ENCODE data around the gene SCMH1. TPM values are rescaled to one million over a fixed set of nuclear protein-coding genes. Genes with fewer than 3 reads are reported as not detected.

SCMH1 gene
- total RNA-seq, 1 experiment from 2014 or later = 28.0 TPM

DNA sequence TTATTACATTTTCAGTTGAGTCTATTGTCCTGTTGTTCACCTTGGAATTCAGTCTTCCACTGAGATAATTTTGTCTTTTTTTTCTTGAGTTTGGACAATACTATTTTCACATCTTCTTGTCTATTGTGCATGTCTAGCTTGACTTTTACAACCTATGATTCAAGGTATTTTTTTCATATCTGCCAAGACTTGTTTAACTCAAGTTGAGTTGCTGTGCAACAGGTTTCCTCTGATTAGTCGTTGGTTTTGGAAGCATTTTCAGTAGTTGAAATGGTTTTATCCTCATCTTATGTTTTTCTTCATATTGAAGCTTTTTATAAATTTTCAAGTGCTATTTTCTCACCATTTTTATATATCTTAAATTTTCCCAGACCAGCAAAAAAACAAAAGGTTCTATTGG is 103.6 kb downstream of the SCMH1 start:
- RAD21 ChIA-PET (ENCODE audit: low non-redundant PET in 1 of 2, low total read pairs in 2 of 2, uncharacterized antibody in 2 of 2, unreplicated experiment in 2 of 2) = no interaction called here
- CTCF ChIA-PET = no interaction called here
- TF ChIP-seq POLR2A (IDR thresholded peaks at IDR 0.05; ENCODE audit: borderline replicate concordance, extremely low read depth, insufficient read depth, insufficient read length) = no peak
- no peak for TF ChIP-seq CEBPB (IDR thresholded peaks at IDR 0.05; ENCODE audit: low read depth)
- TF ChIP-seq YY1 (IDR thresholded peaks at IDR 0.05; ENCODE audit: extremely low read depth, insufficient replicate concordance, low read depth, low read length) = no peak
- TF ChIP-seq POLR2AphosphoS5 (IDR thresholded peaks at IDR 0.05; ENCODE audit: low read depth, low read length) = no peak
- TF ChIP-seq JUND (IDR thresholded peaks at IDR 0.05) = no peak
- TF ChIP-seq EZH2 (IDR thresholded peaks at IDR 0.05) = no peak
- TF ChIP-seq ELF1 (IDR thresholded peaks at IDR 0.05; ENCODE audit: borderline replicate concordance, low read depth) = no peak
- no peak for TF ChIP-seq RAD21 (IDR thresholded peaks at IDR 0.05; ENCODE audit: low read depth)
- no peak for TF ChIP-seq SP1 (IDR thresholded peaks at IDR 0.05; ENCODE audit: low read depth)
- no peak for TF ChIP-seq REST (IDR thresholded peaks at IDR 0.05; ENCODE audit: low read depth)
- no peak for TF ChIP-seq FOSL1 (IDR thresholded peaks at IDR 0.05; ENCODE audit: low read depth)
- TF ChIP-seq ZNF274 (IDR thresholded peaks at IDR 0.05; ENCODE audit: low read depth, low read length) = no peak
- TF ChIP-seq ATF3 (IDR thresholded peaks at IDR 0.05) = no peak
- no peak for TF ChIP-seq CBX3 (IDR thresholded peaks at IDR 0.05; ENCODE audit: low read depth)
- no TSS peak for BruUV-seq (replicated peaks)
- no peak overlapping the region for H3K9ac ChIP-seq (ENCODE audit: low read length)
- no peak overlapping the region for H2AFZ ChIP-seq (ENCODE audit: low read depth, low read length, poor library complexity, severe bottlenecking)
- POLR2A ChIA-PET = no interaction called here
- no peaks in the 10 kb centered on the region for H3K79me2 ChIP-seq (ENCODE audit: insufficient read depth, low read length)
- H3K4me1 ChIP-seq (ENCODE audit: control insufficient read depth in 1 of 2, insufficient read depth in 2 of 2, low read length in 2 of 2) = no peaks in the 10 kb centered on the region
- H3K4me2 ChIP-seq (ENCODE audit: low read length) = no peak overlapping the region
- H3K4me3 ChIP-seq (replicated peaks in 1 of 2; ENCODE audit: low read depth in 1 of 2, low read length in 2 of 2) = no peak overlapping the region
- H3K27me3 ChIP-seq (ENCODE audit: insufficient read depth, low read length) = no peaks in the 10 kb centered on the region
- peaks cover 0 to 5% of the 10 kb centered on the region in 2 experiments; a peak in 2 of 4 replicates for H3K36me3 ChIP-seq (ENCODE audit: control insufficient read depth in 1 of 2, insufficient read depth in 2 of 2, low read length in 2 of 2)
- H3K9me2 ChIP-seq (ENCODE audit: insufficient read depth) = no peaks in the 10 kb centered on the region
- DNase-seq (ENCODE audit: low read depth, low spot score) = no peak
- no peaks in the 10 kb centered on the region for H4K20me1 ChIP-seq (ENCODE audit: insufficient read depth)
- intact Hi-C loops (cut with micrococcal nuclease) = no loop called here
- H3K9me3 ChIP-seq (ENCODE audit: control insufficient read depth in 1 of 2, insufficient read depth in 1 of 2, low read depth in 1 of 2, low read length in 2 of 2) = no peaks in the 10 kb centered on the region
- ATAC-seq = no peak
- H3K27ac ChIP-seq (ENCODE audit: low read depth, low read length) = no peak overlapping the region
